GM12878 (cell line): ENCODE results near the gene TFB1M. TPM values are rescaled to one million over a fixed set of nuclear protein-coding genes. Genes with fewer than 3 reads are reported as not detected.

Experiments
- ATAC-seq: fragments of 200-7000 bp; cut with Tn5 transposase; 3 replicates; pipeline ENCODE4 v1.9.1; 2020; ENCODE audit warnings: mild to moderate bottlenecking, moderate library complexity
- BruUV-seq: library from RNA; stranded (reverse); fragments of 400-500 nt; replicated peaks from 2 replicates; lab custom pipeline; 2021; lab: Mats Ljungman, UMichigan
- CTCF ChIA-PET: fragments of 300-600 bp; sonication (Branson Sonifier 250); formaldehyde crosslinking; extraction: SDS; loops from one replicate; lab custom pipeline; 2021; ENCODE audit warnings: inconsistent platforms; lab: Yijun Ruan, JAX
- POLR2A ChIA-PET: fragments of 350-600 bp; formaldehyde crosslinking; extraction: SDS; loops from one replicate; lab custom pipeline; 2021; ENCODE audit warnings: inconsistent platforms; lab: Charles Lee
- RAD21 ChIA-PET: fragments of 300-600 bp; sonication (Branson Sonifier 250); formaldehyde crosslinking; loops from one replicate; lab custom pipeline; 2023; ENCODE audit warnings: antibody characterized with exemption; ENCODE audit not compliant: unreplicated experiment; lab: Charles Lee
- SMC1A ChIA-PET: fragments of 300-600 bp; sonication (Branson Sonifier 250); formaldehyde crosslinking; loops from one replicate; lab custom pipeline; 2023; ENCODE audit not compliant: unreplicated experiment, uncharacterized antibody; lab: Charles Lee
- DNase-seq: peaks from one replicate; pipeline ENCODE4 v3.0.0-alpha.2; 2011; ENCODE audit warnings: low read depth, low spot score
- FAIRE-seq: peaks from 3 replicates; lab custom pipeline; 2011; peaks lifted over from hg19 to GRCh38; lab: Jason Lieb, UNC
- H2AFZ ChIP-seq: 2 replicates; pipeline ENCODE4 v1.6.0; 2011; ENCODE audit warnings: low read depth, low read length, control low read depth; ENCODE audit not compliant: control insufficient read depth
- H3K27ac ChIP-seq: 2 replicates; pipeline ENCODE4 v1.5.1; 2011; ENCODE audit warnings: control low read depth; ENCODE audit not compliant: control insufficient read depth, insufficient read depth
- H3K27me3 ChIP-seq, 2 experiments: replicated peaks in 1 of 2; 2 replicates each; pipeline versions ENCODE4 v1.6.0 to v1.6.1; 2011; ENCODE audit warnings: low read length in 1 of 2; ENCODE audit not compliant: control insufficient read depth in 2 of 2, insufficient read depth in 2 of 2
- H3K36me3 ChIP-seq, 2 experiments: 2 replicates each; pipeline ENCODE4 v1.5.1; 2011; ENCODE audit warnings: low read length in 1 of 2; ENCODE audit not compliant: control insufficient read depth in 2 of 2, insufficient read depth in 2 of 2
- H3K4me1 ChIP-seq: 2 replicates; pipeline ENCODE4 v1.6.1; 2011; ENCODE audit warnings: mild to moderate bottlenecking, low read length, moderate library complexity, mixed read lengths; ENCODE audit not compliant: control insufficient read depth, insufficient read depth
- H3K4me2 ChIP-seq: 2 replicates; pipeline ENCODE4 v1.6.0; 2011; ENCODE audit warnings: control low read depth; ENCODE audit not compliant: control insufficient read depth, insufficient read depth
- H3K4me3 ChIP-seq: fragments of 200-600 bp; sonication (generic); 2 replicates; pipeline ENCODE4 v1.5.1; 2016
- H3K79me2 ChIP-seq: 2 replicates; pipeline ENCODE4 v1.6.0; 2011; ENCODE audit warnings: low read length; ENCODE audit not compliant: control insufficient read depth, insufficient read depth
- H3K9ac ChIP-seq: 2 replicates; pipeline ENCODE4 v1.8.0; 2011; ENCODE audit warnings: low read length, control low read depth, mixed read lengths; ENCODE audit not compliant: control insufficient read depth, insufficient read depth
- H3K9me3 ChIP-seq: replicated peaks from 3 replicates; pipeline ENCODE4 v1.5.1; 2011; ENCODE audit warnings: mild to moderate bottlenecking, low read length; ENCODE audit not compliant: control insufficient read depth, insufficient read depth
- H4K20me1 ChIP-seq: 2 replicates; pipeline ENCODE4 v1.6.0; 2011; ENCODE audit not compliant: control insufficient read depth, insufficient read depth
- BMI1 ChIP-seq: fragments of 450-650 bp; IDR thresholded peaks from 2 replicates; pipeline ENCODE4 v1.6.1; 2016; ENCODE audit warnings: mild to moderate bottlenecking, moderate library complexity, borderline replicate concordance
- CHD2 ChIP-seq: IDR thresholded peaks from 2 replicates; pipeline ENCODE4 v1.6.1; 2011; ENCODE audit warnings: low read depth, low read length, improper control_type of control experiment, borderline replicate concordance
- E2F4 ChIP-seq: IDR thresholded peaks from 2 replicates; pipeline ENCODE4 v1.6.1; 2012; ENCODE audit warnings: low read depth, low read length, improper control_type of control experiment
- ESRRA ChIP-seq: IDR thresholded peaks from 2 replicates; pipeline ENCODE4 v1.6.1; 2012; ENCODE audit warnings: mild to moderate bottlenecking, low read length, improper control_type of control experiment
- IRF5 ChIP-seq: fragments of 450-650 bp; IDR thresholded peaks from 2 replicates; pipeline ENCODE4 v1.6.1; 2017; ENCODE audit warnings: borderline replicate concordance
- KLF5 ChIP-seq: fragments of 450-650 bp; IDR thresholded peaks from 2 replicates; pipeline ENCODE4 v1.6.1; 2014; ENCODE audit warnings: mild to moderate bottlenecking; ENCODE audit not compliant: partially characterized antibody
- NR2F1 ChIP-seq: fragments of 450-650 bp; conservative IDR thresholded peaks from 2 replicates; pipeline ENCODE4 v1.6.1; 2017; ENCODE audit warnings: mild to moderate bottlenecking
- SKIL ChIP-seq: fragments of 450-650 bp; IDR thresholded peaks from 2 replicates; pipeline ENCODE4 v1.6.1; 2017; ENCODE audit warnings: mild to moderate bottlenecking, low read depth, inconsistent platforms; ENCODE audit not compliant: poor library complexity, severe bottlenecking
- SMC3 ChIP-seq: IDR thresholded peaks from 2 replicates; pipeline ENCODE4 v1.6.1; 2011; ENCODE audit warnings: low read length, improper control_type of control experiment, borderline replicate concordance
- TARDBP ChIP-seq: IDR thresholded peaks from 2 replicates; pipeline ENCODE4 v1.6.1; 2016; ENCODE audit warnings: borderline replicate concordance
- TBL1XR1 ChIP-seq: IDR thresholded peaks from 2 replicates; pipeline ENCODE4 v1.6.1; 2012; ENCODE audit warnings: low read depth, low read length, improper control_type of control experiment
- WGBS: methylation state at CpG from one replicate; pipeline ENCODE4 v1.1.6; 2016; ENCODE audit warnings: low lambda C conversion rate; ENCODE audit not compliant: insufficient replicate concordance, insufficient coverage; ENCODE audit errors: missing lambda C conversion rate; 5-methylcytosine and 5-hydroxymethylcytosine counted together
- in situ Hi-C: fragments of 300-500 bp; cut with MboI; formaldehyde crosslinking; loops from 9 replicates; pipeline ENCODE4 v1.14.3; 2018; ENCODE audit warnings: mixed read lengths
- intact Hi-C: fragments of 100-400 bp; cut with micrococcal nuclease; formaldehyde crosslinking; loops from one replicate; pipeline ENCODE4 v1.14.2; 2022; ENCODE audit not compliant: unreplicated experiment
- polyA plus RNA-seq, 11 experiments: library from polyadenylated mRNA; depleted of rRNA in 4 of 11; unstranded in 6 of 11; stranded (reverse) in 5 of 11; fragments of >200 nt; fragmentation: Nextera tagmentation in 4 of 11; fragmentation: Illumina TruSeq in 1 of 11; extraction: Ambion mirVana in 4 of 11; extraction: Trizol in 1 of 11; gene quantifications; 1 replicate in 1 of 11; 2 replicates in 10 of 11; pipeline versions ENCODE4 v1.2.1 to v1.2.3, GENCODE V29; 2011 to 2016; ENCODE audit warnings: inconsistent platforms in 2 of 11, missing spikeins in 2 of 11, low read depth in 1 of 11
- total RNA-seq, 4 experiments: library from RNA; depleted of rRNA in 3 of 4; stranded (reverse); fragments of >200 nt in 3 of 4; fragmentation: Illumina TruSeq in 1 of 4; extraction: Trizol in 1 of 4; gene quantifications; 2 replicates each; pipeline versions ENCODE4 v1.2.1 to v1.2.3, GENCODE V29; 2013 to 2021

The TFB1M gene
- total and polyA plus RNA-seq, 10 of the 15 experiments (the other 5 are each of a cell fraction or from before 2014, with no cell fraction given): 29.9 to 117 (median 41.3) TPM

GRCh38 chr6:155274533-155274932, 39.8 kb downstream of the TFB1M start:
- no peak for FAIRE-seq
- Histone ChIP-seq H2AFZ (no peak overlapping the region), H3K27me3 (no peaks in the 10 kb centered on the region), H3K4me2 (no peak overlapping the region), H4K20me1 (no peaks in the 10 kb centered on the region), H3K36me3 (peaks cover 1 to 21% of the 10 kb centered on the region in 2 experiments), H3K9me3 (no peaks in the 10 kb centered on the region), H3K27ac (no peak overlapping the region), H3K79me2 (no peaks in the 10 kb centered on the region; the same call in 1 of the 2 replicates), H3K4me1 (no peaks in the 10 kb centered on the region), H3K9ac (no peak overlapping the region), H3K4me3 (no peak overlapping the region)
- TF ChIP-seq KLF5: no peak
- TF ChIP-seq TBL1XR1: no peak
- TF ChIP-seq ESRRA: no peak
- no peak for TF ChIP-seq NR2F1
- no peak for TF ChIP-seq IRF5
- TF ChIP-seq E2F4: no peak
- no peak for TF ChIP-seq SMC3
- TF ChIP-seq TARDBP: no peak
- TF ChIP-seq CHD2: no peak
- TF ChIP-seq BMI1: no peak
- TF ChIP-seq SKIL: no peak
- CTCF ChIA-PET: interaction anchor here (2.7 kb wide), 1 partner anchor 10 kb away, joined by 7 read pairs; no protein-coding TSS in a partner anchor
- WGBS: 100% methylated on average over 1 of the region's 1 CpG
- DNase-seq: no peak
- no TSS peak for BruUV-seq
- SMC1A ChIA-PET: interaction anchor here (1.4 kb wide), 1 partner anchor 97 kb away, joined by 4 read pairs; no protein-coding TSS in a partner anchor
- intact Hi-C loops: no loop called here
- in situ Hi-C loops: no loop called here
- RAD21 ChIA-PET: no interaction called here
- ATAC-seq: no peak
- POLR2A ChIA-PET: no interaction called here
